Pancreas (tissue), 10 donors: ENCODE measurements around the gene ASB7. TPM values are rescaled to one million over a fixed set of nuclear protein-coding genes. Genes with fewer than 3 reads are reported as not detected.

Source experiments
- ATAC-seq, 4 donors: fragments of 200-7000 bp; cut with Tn5 transposase; one replicate each; pipeline versions ENCODE4 v1.8.0 to v1.9.1; 2020; ENCODE audit warnings: mild to moderate bottlenecking in 4 of 4, moderate library complexity in 4 of 4
- DNase-seq, 6 donors: peaks; one replicate each; pipeline ENCODE4 v3.0.0-alpha.2; 2020
- FAIRE-seq: peaks from 2 replicates; lab custom pipeline; 2012; peaks lifted over from hg19 to GRCh38; lab: Jason Lieb, UNC
- H3K27ac ChIP-seq, 4 donors: fragments of 200-600 bp; sonication (generic); 1 replicate in 3 of 4; 2 replicates in 1 of 4; pipeline versions ENCODE4 v1.5.0 to v1.8.0; 2020
- H3K27me3 ChIP-seq, 4 donors: fragments of 200-600 bp; one replicate each; pipeline ENCODE4 v1.8.0; 2021
- H3K36me3 ChIP-seq, 3 donors: fragments of 200-600 bp; sonication (generic) in 1 of 3; one replicate each; pipeline versions ENCODE4 v1.5.0 to v1.8.0; 2020 to 2021
- H3K4me1 ChIP-seq, 3 donors: fragments of 200-600 bp; one replicate each; pipeline ENCODE4 v1.8.0; 2021
- H3K4me3 ChIP-seq, 4 donors: fragments of 200-600 bp; sonication (generic) in 2 of 4; one replicate each; pipeline versions ENCODE4 v1.5.0 to v1.8.0; 2020 to 2021
- H3K9me3 ChIP-seq, 4 donors: fragments of 200-600 bp; one replicate each; pipeline ENCODE4 v1.8.0; 2021
- WGBS, 2 donors: extraction: QIAGEN DNeasy Blood & Tissue Kit; methylation state at CpG; one replicate each; pipeline ENCODE4 v1.1.7; 2013; 5-methylcytosine and 5-hydroxymethylcytosine counted together
- intact Hi-C, 3 donors: fragments of 100-400 bp; cut with DNase I; formaldehyde crosslinking; loops; one replicate each; pipeline versions ENCODE4 v1.11.1 to v1.14.2; 2022
- polyA plus RNA-seq, 2 donors: library from polyadenylated mRNA; stranded (reverse); fragments of 200-250 nt; gene quantifications; one replicate each; pipeline ENCODE4 v1.2.3, GENCODE V29; 2013
- total RNA-seq, 6 donors: library from RNA; stranded (reverse); fragmentation: NEBNext Ultra II Directional in 4 of 6; extraction: Animal tissue kit (Norgen Biotek cat#: 25700) in 4 of 6; gene quantifications; one replicate each; pipeline versions ENCODE4 v1.2.1 to v1.2.4, GENCODE V29; 2021 to 2023
- TF ChIP-seq, protein P1 (sequence below), 4 donors: fragments of 200-600 bp; sonication (generic) in 3 of 4; IDR thresholded peaks; one replicate each; pipeline versions ENCODE4 v1.5.0 to v1.8.0; 2021; ENCODE audit warnings: antibody characterized with exemption in 4 of 4
- donor health status: healthy with polysubstance abuse.
- donor health status: DM: no; HTN: no; CAD: no; lungs with moderate emphysema.
- donor health status: DM: no; HTN: no; CAD: no.
- donor health status: control.
- donor health status: control.
- donor health status: Bipolar disorder and iron deficiency.
- donor health status: DM: yes; HTN: yes; CAD: no.
- donor health status: DM: no; HTN: no; CAD: no.
- donor health status: DM: no; HTN: no; CAD: no.
- donor health status: DM: yes; HTN: yes; CAD: no.

ASB7 gene
- total and polyA plus RNA-seq, 8 donors, result 1.9 to 7.8 (median 4.4) TPM

DNA sequence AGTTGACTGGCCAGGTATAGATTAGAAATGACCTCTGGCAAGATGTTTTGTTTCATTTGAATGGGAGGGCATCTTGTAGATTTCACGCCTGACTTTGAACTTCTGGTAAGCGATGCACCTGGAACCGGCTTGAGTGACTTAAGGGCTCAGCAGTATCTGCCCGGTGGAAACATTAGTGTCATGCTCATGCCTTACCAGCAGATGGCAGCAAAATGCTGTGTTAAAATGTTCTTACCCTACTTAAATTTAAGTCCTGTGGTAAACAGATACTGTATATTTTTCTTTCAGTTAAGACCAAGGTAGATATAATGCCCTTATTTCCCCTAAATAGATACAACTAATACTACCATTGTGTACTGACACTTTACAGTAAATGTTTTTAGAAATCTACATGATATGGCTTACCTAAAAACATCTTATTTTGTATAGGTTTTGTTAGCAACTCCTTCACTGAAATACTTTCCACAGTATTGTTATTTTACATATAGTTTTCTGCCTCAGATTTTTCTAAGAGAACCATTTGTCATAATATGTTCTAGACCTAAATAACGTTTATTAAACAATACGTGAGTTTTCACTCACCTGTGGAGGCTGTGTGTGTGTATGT is 25.5 kb downstream of the ASB7 start:
- H3K27ac ChIP-seq, result no peak overlapping the region
- FAIRE-seq, result peak; percentile 72

DNA sequence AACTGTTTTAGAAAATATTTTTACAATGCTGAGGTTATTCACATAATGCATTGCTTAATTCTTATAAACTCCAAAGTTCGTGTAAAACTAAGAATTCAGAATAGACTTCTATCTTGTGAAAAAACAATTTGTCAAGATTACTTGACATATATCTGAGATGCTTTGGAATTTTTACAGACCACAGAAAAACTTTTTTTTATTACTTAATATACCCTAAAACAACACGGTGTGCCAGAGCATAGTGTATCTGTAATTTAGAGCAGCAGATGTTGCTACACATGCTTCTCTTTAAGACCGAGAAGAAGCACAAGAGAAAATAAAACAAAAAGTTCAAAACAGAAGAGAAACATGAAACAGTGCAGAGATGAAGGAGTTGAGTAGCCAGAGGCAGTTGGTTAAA is 26.4 kb downstream of the ASB7 start:
- Histone ChIP-seq H3K27me3 (no peaks in the 10 kb centered on the region), H3K36me3 (peaks cover 0 to 14% (median 0%) of the 10 kb centered on the region in 3 donors), H3K9me3 (no peaks in the 10 kb centered on the region), H3K4me1 (no peaks in the 10 kb centered on the region), H3K27ac (no peak overlapping the region), H3K4me3 (no peak overlapping the region)
- FAIRE-seq (no peak), DNase-seq (no peak), ATAC-seq (no peak)
- WGBS, 2 donors, result 53 to 56% methylated on average over 3 of the region's 3 CpGs
- TF ChIP-seq, protein P1, sequence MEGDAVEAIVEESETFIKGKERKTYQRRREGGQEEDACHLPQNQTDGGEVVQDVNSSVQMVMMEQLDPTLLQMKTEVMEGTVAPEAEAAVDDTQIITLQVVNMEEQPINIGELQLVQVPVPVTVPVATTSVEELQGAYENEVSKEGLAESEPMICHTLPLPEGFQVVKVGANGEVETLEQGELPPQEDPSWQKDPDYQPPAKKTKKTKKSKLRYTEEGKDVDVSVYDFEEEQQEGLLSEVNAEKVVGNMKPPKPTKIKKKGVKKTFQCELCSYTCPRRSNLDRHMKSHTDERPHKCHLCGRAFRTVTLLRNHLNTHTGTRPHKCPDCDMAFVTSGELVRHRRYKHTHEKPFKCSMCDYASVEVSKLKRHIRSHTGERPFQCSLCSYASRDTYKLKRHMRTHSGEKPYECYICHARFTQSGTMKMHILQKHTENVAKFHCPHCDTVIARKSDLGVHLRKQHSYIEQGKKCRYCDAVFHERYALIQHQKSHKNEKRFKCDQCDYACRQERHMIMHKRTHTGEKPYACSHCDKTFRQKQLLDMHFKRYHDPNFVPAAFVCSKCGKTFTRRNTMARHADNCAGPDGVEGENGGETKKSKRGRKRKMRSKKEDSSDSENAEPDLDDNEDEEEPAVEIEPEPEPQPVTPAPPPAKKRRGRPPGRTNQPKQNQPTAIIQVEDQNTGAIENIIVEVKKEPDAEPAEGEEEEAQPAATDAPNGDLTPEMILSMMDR (IDR thresholded peaks at IDR 0.05), result no peak
- intact Hi-C loops, result loop anchor here in 2 of 3 donors (5.0 to 10.0 kb wide), 2 partner anchors 246 to 374 kb away; partner anchors contain the start of gene ALDH1A3 (in 1 of the 2)

More for the DNA sequence above, 25.5 kb downstream of the ASB7 start:
- TF ChIP-seq, protein P1 (IDR thresholded peaks at IDR 0.05), result peak; percentile 72 to 78 (median 74)
- ATAC-seq, result peak; percentile 89 to 99 (median 94)
- Histone ChIP-seq H3K4me1 (no peaks in the 10 kb centered on the region), H3K27me3 (no peaks in the 10 kb centered on the region), H3K36me3 (peaks cover 0 to 14% (median 0%) of the 10 kb centered on the region in 3 donors), H3K4me3 (no peak overlapping the region), H3K9me3 (no peaks in the 10 kb centered on the region)
- DNase-seq, result peak in 4 of 6 donors; percentile 32 to 78 (median 42)
- intact Hi-C loops, result loop anchor here in 2 of 3 donors (5.0 to 10.0 kb wide), 2 partner anchors 247 to 374 kb away; partner anchors contain the start of gene ALDH1A3 (in 1 of the 2)
- WGBS, 2 donors, result 19% methylated on average over 6 of the region's 6 CpGs

DNA sequence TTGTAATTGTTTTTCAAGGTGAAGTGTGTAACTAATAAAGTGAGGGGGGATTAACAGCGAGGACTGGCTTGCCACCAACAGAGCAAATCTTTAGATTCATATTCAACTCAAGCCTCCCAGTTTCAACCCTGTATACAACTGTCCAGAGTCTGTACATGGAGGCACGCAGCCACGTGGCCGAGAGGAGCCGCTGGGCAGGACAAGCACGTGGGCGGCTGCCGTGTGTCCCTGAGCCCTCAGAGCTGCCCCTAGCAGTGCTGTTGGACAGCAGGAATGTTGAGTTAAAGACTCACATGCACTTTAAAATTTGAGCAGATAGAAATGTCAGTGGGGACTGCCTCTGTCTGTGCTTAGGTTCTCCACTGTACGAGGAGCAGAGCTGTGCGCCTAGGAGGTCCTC is 29.4 kb downstream of the ASB7 start:
- intact Hi-C loops, result loop anchor here in 1 of 3 donors (5.0 kb wide), 1 partner anchor 375 kb away; no protein-coding TSS in a partner anchor
- WGBS, 2 donors, result 89 to 91% methylated on average over 10 of the region's 10 CpGs
- TF ChIP-seq, protein P1 (IDR thresholded peaks at IDR 0.05), result no peak
- FAIRE-seq (no peak), DNase-seq (no peak), ATAC-seq (no peak)
- H3K9me3 ChIP-seq, result no peaks in the 10 kb centered on the region
- H3K4me1 ChIP-seq, result no peaks in the 10 kb centered on the region
- no peaks in the 10 kb centered on the region for H3K27me3 ChIP-seq
- H3K27ac ChIP-seq, result no peak overlapping the region
- H3K4me3 ChIP-seq, result no peak overlapping the region
- H3K36me3 ChIP-seq, result peaks cover 0 to 14% (median 0%) of the 10 kb centered on the region in 3 donors

DNA sequence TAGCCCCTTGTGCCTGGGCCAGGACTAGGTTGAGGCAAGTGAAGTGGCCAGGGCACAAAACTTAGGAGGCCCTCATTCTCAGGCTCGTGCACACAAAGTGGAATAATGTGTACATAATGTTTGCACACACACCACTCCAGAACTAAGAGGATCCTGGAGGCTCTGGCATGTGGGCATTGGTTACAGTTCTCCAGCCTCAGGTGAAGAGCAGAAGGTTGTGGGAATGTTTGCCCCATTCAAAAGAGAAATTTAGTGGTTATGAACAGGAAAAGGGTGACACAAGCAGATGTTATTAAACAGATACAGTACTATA is 31.3 kb downstream of the ASB7 start:
- Histone ChIP-seq H3K27me3 (no peaks in the 10 kb centered on the region), H3K4me3 (no peak overlapping the region), H3K4me1 (no peaks in the 10 kb centered on the region), H3K9me3 (no peaks in the 10 kb centered on the region), H3K36me3 (peaks cover 0 to 14% (median 0%) of the 10 kb centered on the region in 3 donors), H3K27ac (no peak overlapping the region)
- no peak for DNase-seq
- no peak for FAIRE-seq
- 77 to 94% methylated on average over 1 of the region's 1 CpG for WGBS, 2 donors
- no peak for ATAC-seq
- intact Hi-C loops, result loop anchor here in 1 of 3 donors (5.0 kb wide), 1 partner anchor 374 kb away; no protein-coding TSS in a partner anchor
- TF ChIP-seq, protein P1 (IDR thresholded peaks at IDR 0.05), result no peak
